ENCODE results near the gene TM4SF20.

DNA sequence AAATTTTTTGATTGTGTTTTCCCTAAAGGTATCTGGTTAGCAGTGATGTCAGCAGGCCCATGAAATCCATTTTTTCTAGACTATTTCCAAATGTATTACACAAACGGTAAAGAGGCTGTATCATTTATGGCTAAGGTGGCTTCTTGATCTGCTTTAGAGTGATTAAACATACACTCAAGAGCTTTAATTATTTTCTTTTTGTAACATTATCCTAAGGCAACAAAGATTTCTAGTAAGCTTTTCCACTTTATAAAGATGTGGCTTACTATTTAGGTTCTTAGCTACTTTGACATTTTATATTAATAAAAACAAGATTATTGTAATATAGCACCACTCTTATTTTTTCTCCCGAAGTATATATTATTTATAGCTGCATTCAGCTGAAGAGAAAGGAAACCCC, 37.6 kb downstream of the TM4SF20 start:
- TF ChIP-seq CHD2 (IDR thresholded peaks at IDR 0.05; ENCODE audit: low read length, partially characterized antibody), result no peak
- TF ChIP-seq YY1 (IDR thresholded peaks at IDR 0.05; ENCODE audit: low read depth), result no peak
- no peak for TF ChIP-seq EZH2phosphoT487 (IDR thresholded peaks at IDR 0.05; ENCODE audit: borderline replicate concordance, low read depth)
- TF ChIP-seq POLR2AphosphoS5 (IDR thresholded peaks at IDR 0.05; ENCODE audit: low read depth, low read length), result no peak
- TF ChIP-seq, protein P1, sequence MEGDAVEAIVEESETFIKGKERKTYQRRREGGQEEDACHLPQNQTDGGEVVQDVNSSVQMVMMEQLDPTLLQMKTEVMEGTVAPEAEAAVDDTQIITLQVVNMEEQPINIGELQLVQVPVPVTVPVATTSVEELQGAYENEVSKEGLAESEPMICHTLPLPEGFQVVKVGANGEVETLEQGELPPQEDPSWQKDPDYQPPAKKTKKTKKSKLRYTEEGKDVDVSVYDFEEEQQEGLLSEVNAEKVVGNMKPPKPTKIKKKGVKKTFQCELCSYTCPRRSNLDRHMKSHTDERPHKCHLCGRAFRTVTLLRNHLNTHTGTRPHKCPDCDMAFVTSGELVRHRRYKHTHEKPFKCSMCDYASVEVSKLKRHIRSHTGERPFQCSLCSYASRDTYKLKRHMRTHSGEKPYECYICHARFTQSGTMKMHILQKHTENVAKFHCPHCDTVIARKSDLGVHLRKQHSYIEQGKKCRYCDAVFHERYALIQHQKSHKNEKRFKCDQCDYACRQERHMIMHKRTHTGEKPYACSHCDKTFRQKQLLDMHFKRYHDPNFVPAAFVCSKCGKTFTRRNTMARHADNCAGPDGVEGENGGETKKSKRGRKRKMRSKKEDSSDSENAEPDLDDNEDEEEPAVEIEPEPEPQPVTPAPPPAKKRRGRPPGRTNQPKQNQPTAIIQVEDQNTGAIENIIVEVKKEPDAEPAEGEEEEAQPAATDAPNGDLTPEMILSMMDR (IDR thresholded peaks at IDR 0.05), result no peak
- no peak for TF ChIP-seq EP300 (IDR thresholded peaks at IDR 0.05; ENCODE audit: borderline replicate concordance in 1 of 2, low read depth in 1 of 2, low read length in 1 of 2)
- TF ChIP-seq RAD21 (IDR thresholded peaks at IDR 0.05; ENCODE audit: low read length), result no peak
- TF ChIP-seq RFX5 (IDR thresholded peaks at IDR 0.05; ENCODE audit: low read length), result no peak
- TF ChIP-seq FOXM1 (IDR thresholded peaks at IDR 0.05; ENCODE audit: low read depth), result no peak
- no peak for TF ChIP-seq JUND (IDR thresholded peaks at IDR 0.05)
- TF ChIP-seq TAF1 (IDR thresholded peaks at IDR 0.05; ENCODE audit: borderline replicate concordance, low read depth, low read length), result no peak
